IMR-90 (cell line): ENCODE measurements around the gene TAGLN. TPM values are rescaled to one million over a fixed set of nuclear protein-coding genes. Genes with fewer than 3 reads are reported as not detected.

ENCODE experiments used
- ATAC-seq: fragments of 200-7000 bp; cut with Tn5 transposase; 2 replicates; pipeline ENCODE4 v1.9.1; 2020; ENCODE audit warnings: low read depth, mild to moderate bottlenecking, moderate library complexity
- BruUV-seq: library from RNA; stranded (reverse); fragments of 400-500 nt; replicated peaks from 2 replicates; lab custom pipeline; 2021; lab: Mats Ljungman, UMichigan
- CTCF ChIA-PET: fragments of 300-600 bp; formaldehyde crosslinking; extraction: SDS; loops from one replicate; lab custom pipeline; 2021; ENCODE audit warnings: antibody characterized with exemption; lab: Yijun Ruan, JAX
- POLR2A ChIA-PET: fragments of 300-600 bp; sonication (Branson Sonifier 250); formaldehyde crosslinking; loops from one replicate; lab custom pipeline; 2022; ENCODE audit warnings: antibody characterized with exemption; ENCODE audit not compliant: unreplicated experiment; lab: Charles Lee
- DNase-seq: peaks from one replicate; pipeline ENCODE4 v3.0.0; 2013
- H2AFZ ChIP-seq: replicated peaks from 2 replicates; pipeline ENCODE3; 2013; ENCODE audit warnings: low read length, mild to moderate bottlenecking; ENCODE audit not compliant: poor library complexity
- H2AK5ac ChIP-seq: 2 replicates; pipeline ENCODE4 v1.6.1; 2013; ENCODE audit warnings: low read depth, low read length, inconsistent platforms
- H2AK9ac ChIP-seq: replicated peaks from 2 replicates; pipeline ENCODE3; 2013; ENCODE audit warnings: mild to moderate bottlenecking, low read depth, low read length, moderate library complexity; ENCODE audit not compliant: poor library complexity
- H2BK120ac ChIP-seq: 2 replicates; pipeline ENCODE4 v1.6.1; 2013; ENCODE audit warnings: low read depth, low read length, inconsistent platforms
- H2BK15ac ChIP-seq: 3 replicates; pipeline ENCODE4 v1.6.1; 2013; ENCODE audit warnings: low read depth, low read length, inconsistent platforms
- H2BK20ac ChIP-seq: 2 replicates; pipeline ENCODE4 v1.6.1; 2013; ENCODE audit warnings: low read depth, mild to moderate bottlenecking, inconsistent platforms, low read length, moderate library complexity
- H2BK5ac ChIP-seq: 2 replicates; pipeline ENCODE4 v1.6.1; 2013; ENCODE audit warnings: mild to moderate bottlenecking, low read depth, low read length, inconsistent platforms; ENCODE audit not compliant: poor library complexity, severe bottlenecking
- H3K14ac ChIP-seq: replicated peaks from 2 replicates; pipeline ENCODE4 v1.6.1; 2013; ENCODE audit warnings: low read depth, low read length, inconsistent platforms
- H3K18ac ChIP-seq: 2 replicates; pipeline ENCODE4 v1.6.1; 2013; ENCODE audit warnings: low read depth, low read length, control low read depth
- H3K23ac ChIP-seq: 2 replicates; pipeline ENCODE4 v1.6.1; 2013; ENCODE audit warnings: low read depth, low read length, inconsistent platforms
- H3K27ac ChIP-seq: 2 replicates; pipeline ENCODE4 v1.5.1; 2013; ENCODE audit warnings: mild to moderate bottlenecking, control low read depth, low read length; ENCODE audit not compliant: insufficient read depth
- H3K27me3 ChIP-seq: 2 replicates; pipeline ENCODE4 v1.6.1; 2013; ENCODE audit warnings: low read length; ENCODE audit not compliant: control insufficient read depth, insufficient read depth
- H3K36me3 ChIP-seq: 2 replicates; pipeline ENCODE4 v1.6.1; 2013; ENCODE audit warnings: low read length, mixed read lengths; ENCODE audit not compliant: control insufficient read depth, insufficient read depth
- H3K4ac ChIP-seq: 2 replicates; pipeline ENCODE4 v1.6.1; 2013; ENCODE audit warnings: low read depth, low read length, inconsistent platforms
- H3K4me1 ChIP-seq: 2 replicates; pipeline ENCODE4 v1.6.1; 2013; ENCODE audit warnings: low read length, mixed read lengths; ENCODE audit not compliant: control insufficient read depth, insufficient read depth
- H3K4me2 ChIP-seq: 2 replicates; pipeline ENCODE4 v1.6.1; 2013; ENCODE audit warnings: low read depth, mild to moderate bottlenecking, control low read depth, low read length, moderate library complexity
- H3K4me3 ChIP-seq: 2 replicates; pipeline ENCODE4 v1.5.1; 2013; ENCODE audit warnings: low read depth, mild to moderate bottlenecking, control low read depth, low read length, moderate library complexity; ENCODE audit not compliant: insufficient read depth
- H3K56ac ChIP-seq: 2 replicates; pipeline ENCODE4 v1.6.1; 2013; ENCODE audit warnings: low read length, inconsistent platforms; ENCODE audit not compliant: insufficient read depth; ENCODE audit errors: extremely low read depth
- H3K79me1 ChIP-seq, 2 experiments: 2 replicates each; pipeline ENCODE4 v1.6.1; 2013; ENCODE audit warnings: low read length in 2 of 2, inconsistent platforms in 1 of 2, low read depth in 1 of 2
- H3K9ac ChIP-seq: 2 replicates; pipeline ENCODE4 v1.6.1; 2013; ENCODE audit warnings: low read depth, low read length, control low read depth
- H3K9me1 ChIP-seq: 2 replicates; pipeline ENCODE4 v1.6.1; 2013; ENCODE audit warnings: low read length, inconsistent platforms; ENCODE audit not compliant: insufficient read depth
- H3K9me3 ChIP-seq: 2 replicates; pipeline ENCODE4 v1.6.1; 2013; ENCODE audit warnings: low read length; ENCODE audit not compliant: control insufficient read depth, insufficient read depth
- H4K20me1 ChIP-seq: 2 replicates; pipeline ENCODE4 v1.6.1; 2013; ENCODE audit warnings: low read length, inconsistent platforms; ENCODE audit not compliant: insufficient read depth
- H4K5ac ChIP-seq: 2 replicates; pipeline ENCODE4 v1.6.1; 2013; ENCODE audit warnings: mild to moderate bottlenecking, low read depth, low read length, control low read depth
- H4K8ac ChIP-seq, 2 experiments: 2 replicates each; pipeline ENCODE4 v1.6.1; 2013; ENCODE audit warnings: low read depth in 2 of 2, low read length in 2 of 2, control low read depth in 1 of 2, inconsistent platforms in 1 of 2
- H4K91ac ChIP-seq: 2 replicates; pipeline ENCODE4 v1.6.1; 2013; ENCODE audit warnings: low read depth, low read length, inconsistent platforms; ENCODE audit not compliant: insufficient read depth
- BHLHE40 ChIP-seq: fragments of 150-350 bp; IDR thresholded peaks from 2 replicates; pipeline ENCODE4 v1.6.1; 2016; ENCODE audit warnings: mild to moderate bottlenecking, low read depth, low read length
- CEBPB ChIP-seq: IDR thresholded peaks from 2 replicates; pipeline ENCODE4 v1.6.1; 2012; ENCODE audit warnings: low read depth, low read length, improper control_type of control experiment
- CHD1 ChIP-seq: IDR thresholded peaks from 2 replicates; pipeline ENCODE4 v1.6.1; 2012; ENCODE audit warnings: low read depth, low read length, improper control_type of control experiment
- CTCF ChIP-seq: conservative IDR thresholded peaks from 2 replicates; pipeline ENCODE4 v1.5.1; 2012; ENCODE audit warnings: mild to moderate bottlenecking, low read depth, low read length, improper control_type of control experiment
- ELK1 ChIP-seq: fragments of 150-350 bp; IDR thresholded peaks from 2 replicates; pipeline ENCODE4 v1.6.1; 2016; ENCODE audit warnings: low read depth, mild to moderate bottlenecking, low read length, moderate library complexity, borderline replicate concordance
- FOS ChIP-seq: fragments of 150-350 bp; IDR thresholded peaks from 2 replicates; pipeline ENCODE4 v1.6.1; 2016; ENCODE audit warnings: low read depth, low read length
- MAFK ChIP-seq: IDR thresholded peaks from 2 replicates; pipeline ENCODE4 v1.6.1; 2012; ENCODE audit warnings: low read depth, low read length, improper control_type of control experiment
- MAZ ChIP-seq: IDR thresholded peaks from 2 replicates; pipeline ENCODE4 v1.6.1; 2012; ENCODE audit warnings: low read depth, mild to moderate bottlenecking, low read length, improper control_type of control experiment, moderate library complexity, borderline replicate concordance
- MXI1 ChIP-seq: IDR thresholded peaks from 2 replicates; pipeline ENCODE4 v1.6.1; 2012; ENCODE audit warnings: low read depth, mild to moderate bottlenecking, low read length, moderate library complexity, borderline replicate concordance
- NFE2L2 ChIP-seq: fragments of 150-350 bp; IDR thresholded peaks from 2 replicates; pipeline ENCODE4 v1.6.1; 2016; ENCODE audit warnings: low read depth, mild to moderate bottlenecking, low read length
- POLR2A ChIP-seq: IDR thresholded peaks from 2 replicates; pipeline ENCODE4 v1.6.1; 2012; ENCODE audit warnings: mild to moderate bottlenecking, low read depth, low read length
- RAD21 ChIP-seq: IDR thresholded peaks from 2 replicates; pipeline ENCODE4 v1.6.1; 2012; ENCODE audit warnings: low read length, improper control_type of control experiment
- RCOR1 ChIP-seq: IDR thresholded peaks from 2 replicates; pipeline ENCODE4 v1.6.1; 2012; ENCODE audit warnings: mild to moderate bottlenecking, low read length, improper control_type of control experiment; ENCODE audit not compliant: insufficient replicate concordance
- RFX5 ChIP-seq: IDR thresholded peaks from 2 replicates; pipeline ENCODE4 v1.8.0; 2012; ENCODE audit warnings: low read depth, mild to moderate bottlenecking, low read length, moderate library complexity
- SMC3 ChIP-seq: fragments of 150-350 bp; IDR thresholded peaks from 2 replicates; pipeline ENCODE4 v1.6.1; 2016; ENCODE audit warnings: low read depth, mild to moderate bottlenecking, antibody characterized with exemption, low read length, moderate library complexity
- USF2 ChIP-seq: fragments of 150-350 bp; IDR thresholded peaks from 2 replicates; pipeline ENCODE4 v1.6.1; 2017; ENCODE audit warnings: mild to moderate bottlenecking, antibody characterized with exemption, low read length, low read depth
- WGBS, 2 experiments: methylation state at CpG; one replicate each; pipeline versions ENCODE4 v1.1.5 to v1.1.7; 2013; ENCODE audit warnings: missing lambda C conversion rate in 2 of 2; ENCODE audit not compliant: insufficient read length in 1 of 2; ENCODE audit errors: extremely low coverage in 2 of 2; 5-methylcytosine and 5-hydroxymethylcytosine counted together
- dilution Hi-C: fragments of 300-500 bp; cut with HindIII; formaldehyde crosslinking; loops from one replicate; pipeline ENCODE4 v1.14.3; 2018; ENCODE audit warnings: low sequenced_read_pairs; ENCODE audit not compliant: unreplicated experiment
- in situ Hi-C: fragments of 300-500 bp; cut with MboI; formaldehyde crosslinking; loops from 3 replicates; pipeline ENCODE4 v1.14.3; 2019; ENCODE audit warnings: low sequenced_read_pairs, inconsistent platforms, mixed read lengths
- intact Hi-C: fragments of 100-400 bp; cut with micrococcal nuclease; formaldehyde crosslinking; loops from 2 replicates; pipeline ENCODE4 v1.10.0; 2022
- polyA plus RNA-seq, 3 experiments: library from polyadenylated mRNA; depleted of rRNA; stranded (reverse); fragments of >200 nt; gene quantifications; 2 replicates each; pipeline ENCODE4 v1.2.3, GENCODE V29; 2012; ENCODE audit warnings: low replicate concordance in 1 of 3
- total RNA-seq: library from RNA; depleted of rRNA; stranded (reverse); fragments of >200 nt; gene quantifications from 2 replicates; pipeline ENCODE4 v1.2.3, GENCODE V29; 2012

TAGLN gene
- total and polyA plus RNA-seq, 2 of the 4 experiments (the other 2 are of a cell fraction): 2,558 to 3,760 TPM

- Histone ChIP-seq H3K36me3 (peaks cover 45% of the 10 kb centered on the region), H3K4me2 (no peak overlapping the region), H4K91ac (no peak overlapping the region), H3K18ac (no peak overlapping the region), H2AK5ac (no peak overlapping the region), H2BK15ac (no peak overlapping the region), H3K79me1 (peaks cover 21 to 25% of the 10 kb centered on the region in 2 experiments), H3K4ac (no peak overlapping the region), H4K5ac (no peak overlapping the region), H3K9ac (no peak overlapping the region), H2BK120ac (no peak overlapping the region), H3K9me3 (no peaks in the 10 kb centered on the region), H2AK9ac (no peak overlapping the region), H3K4me3 (no peak overlapping the region), H3K56ac (no peak overlapping the region), H4K20me1 (no peaks in the 10 kb centered on the region; the same call in 1 of the 2 replicates), H3K4me1 (peaks cover 8% of the 10 kb centered on the region), H3K27ac (no peak overlapping the region), H4K8ac (no peak overlapping the region), H3K14ac (no peak overlapping the region), H3K9me1 (peaks cover 6% of the 10 kb centered on the region), H2BK5ac (no peak overlapping the region), H2BK20ac (no peak overlapping the region), H3K27me3 (no peaks in the 10 kb centered on the region), H2AFZ (no peak overlapping the region), H3K23ac (no peak overlapping the region)
- CTCF ChIA-PET: no interaction called here
- no peak for DNase-seq
- TF ChIP-seq FOS (no peak), NFE2L2 (no peak), USF2 (no peak), BHLHE40 (no peak), MAZ (no peak), CTCF (no peak), MAFK (no peak), CHD1 (no peak), POLR2A (no peak), RAD21 (no peak), MXI1 (no peak), SMC3 (no peak), RCOR1 (no peak), RFX5 (no peak), CEBPB (no peak), ELK1 (no peak)
- WGBS, 2 experiments: 80% methylated on average over 1 of the region's 11 CpGs; no CpG with 5 or more reads in 1 of the 2 experiments
- dilution Hi-C loops: no loop called here
- BruUV-seq: no TSS peak
- intact Hi-C loops: no loop called here
- no peak for ATAC-seq
- POLR2A ChIA-PET: no interaction called here
- in situ Hi-C loops: no loop called here
Observed at GRCh38 chr11:117183724-117184349, 15.3 kb upstream of the TAGLN start.
